K562 (cell line): Measurements from ENCODE around the gene HAUS5. TPM values are rescaled to one million over a fixed set of nuclear protein-coding genes. Genes with fewer than 3 reads are reported as not detected.

ENCODE experiments used
- ATAC-seq: fragments of 200-7000 bp; cut with Tn5 transposase; 3 replicates; pipeline ENCODE4 v1.9.1; 2020; ENCODE audit warnings: moderate library complexity
- BruUV-seq: library from RNA; stranded (reverse); fragments of 400-500 nt; replicated peaks from 2 replicates; lab custom pipeline; 2021; lab: Mats Ljungman, UMichigan
- CTCF ChIA-PET: fragments of 300-600 bp; formaldehyde crosslinking; extraction: SDS; loops from one replicate; lab custom pipeline; 2021; ENCODE audit warnings: low intra/inter-chr PET ratio; lab: Yijun Ruan, JAX
- POLR2A ChIA-PET: fragments of 300-600, 350-650 bp; sonication (Branson Sonifier 250); formaldehyde crosslinking; extraction: SDS; loops from one replicate; lab custom pipeline; 2021; ENCODE audit warnings: antibody characterized with exemption, inconsistent platforms; lab: Yijun Ruan, JAX
- DNase-seq, 4 experiments: peaks; one replicate each; pipeline versions ENCODE4 v3.0.0 to v3.0.0-alpha.2; 2011 to 2018; ENCODE audit warnings: low spot score in 3 of 4, mixed read lengths in 3 of 4; ENCODE audit errors: extremely low read depth in 1 of 4
- FAIRE-seq: peaks from 2 replicates; lab custom pipeline; 2011; peaks lifted over from hg19 to GRCh38; lab: Jason Lieb, UNC
- H2AFZ ChIP-seq: 2 replicates; pipeline ENCODE4 v1.6.0; 2011; ENCODE audit warnings: low read depth, low read length, control low read depth, inconsistent platforms
- H3K27ac ChIP-seq: fragments of 200-600 bp; 3 replicates; pipeline ENCODE4 v1.8.0; 2011; ENCODE audit warnings: low read depth, mild to moderate bottlenecking, control low read depth, inconsistent platforms, low read length, moderate library complexity, mixed read lengths; ENCODE audit errors: extremely low read depth
- H3K27me3 ChIP-seq, 2 experiments: fragments of 300-600 bp in 1 of 2; 2 replicates in 1 of 2; 3 replicates in 1 of 2; pipeline versions ENCODE4 v1.6.0 to v1.8.0; 2011; ENCODE audit warnings: inconsistent platforms in 2 of 2, low read length in 2 of 2, mild to moderate bottlenecking in 1 of 2, mixed read lengths in 1 of 2, moderate library complexity in 1 of 2; ENCODE audit not compliant: control insufficient read depth in 2 of 2, insufficient read depth in 2 of 2
- H3K36me3 ChIP-seq: fragments of 300-600 bp; 3 replicates; pipeline ENCODE4 v1.8.0; 2011; ENCODE audit warnings: mild to moderate bottlenecking, low read length, inconsistent platforms; ENCODE audit not compliant: control insufficient read depth, insufficient read depth
- H3K4me1 ChIP-seq, 2 experiments: fragments of 200-600 bp in 1 of 2; replicated peaks in 1 of 2; 2 replicates in 1 of 2; 3 replicates in 1 of 2; pipeline versions ENCODE4 v1.5.1 to v1.8.0; 2011; ENCODE audit warnings: inconsistent platforms in 2 of 2, low read length in 2 of 2, mild to moderate bottlenecking in 1 of 2, mixed read lengths in 1 of 2, moderate library complexity in 1 of 2; ENCODE audit not compliant: control insufficient read depth in 2 of 2, insufficient read depth in 2 of 2
- H3K4me2 ChIP-seq: 2 replicates; pipeline ENCODE4 v1.6.1; 2011; ENCODE audit warnings: low read length, control low read depth, inconsistent platforms, mixed read lengths; ENCODE audit not compliant: insufficient read depth
- H3K4me3 ChIP-seq: fragments of 200-600 bp; sonication (generic), shearing (Covaris generic); 2 replicates; pipeline ENCODE4 v1.5.1; 2016; ENCODE audit warnings: control low read depth, inconsistent platforms
- H3K79me2 ChIP-seq: fragments of 200-600 bp; 3 replicates; pipeline ENCODE4 v1.8.0; 2011; ENCODE audit warnings: low read length, inconsistent platforms; ENCODE audit not compliant: control insufficient read depth, insufficient read depth
- H3K9ac ChIP-seq, 2 experiments: 2 replicates each; pipeline versions ENCODE4 v1.6.0 to v1.6.1; 2011; ENCODE audit warnings: low read depth in 2 of 2, low read length in 2 of 2, control low read depth in 1 of 2, inconsistent platforms in 1 of 2, mild to moderate bottlenecking in 1 of 2, mixed read lengths in 1 of 2; ENCODE audit not compliant: insufficient read depth in 1 of 2
- H3K9me1 ChIP-seq: one replicate; pipeline ENCODE4 v1.6.0; 2011; ENCODE audit warnings: inconsistent platforms, mild to moderate bottlenecking, low read length, moderate library complexity; ENCODE audit not compliant: control insufficient read depth, insufficient read depth
- H3K9me3 ChIP-seq: replicated peaks from 2 replicates; pipeline ENCODE4 v1.5.1; 2011; ENCODE audit warnings: low read depth, low read length, inconsistent platforms; ENCODE audit not compliant: control insufficient read depth, insufficient read depth
- H4K20me1 ChIP-seq: replicated peaks from 2 replicates; pipeline ENCODE4 v1.6.1; 2011; ENCODE audit warnings: low read length, inconsistent platforms, mixed read lengths; ENCODE audit not compliant: control insufficient read depth, insufficient read depth
- BHLHE40 ChIP-seq: IDR thresholded peaks from 2 replicates; pipeline ENCODE4 v1.6.1; 2011; ENCODE audit warnings: low read length, improper control_type of control experiment
- CBX3 ChIP-seq, 2 experiments: IDR thresholded peaks; 1 replicate in 1 of 2; 2 replicates in 1 of 2; pipeline ENCODE4 v1.6.1; 2012; ENCODE audit warnings: inconsistent platforms in 2 of 2, low read length in 2 of 2, borderline replicate concordance in 1 of 2, control low read depth in 1 of 2
- FOS ChIP-seq: IDR thresholded peaks from 3 replicates; pipeline ENCODE4 v1.6.1; 2011; ENCODE audit not compliant: insufficient read length; ENCODE audit errors: extremely low read depth
- KDM2B ChIP-seq: fragments of 250-450 bp; sonication (Bioruptor Pico); IDR thresholded peaks from 2 replicates; pipeline ENCODE4 v1.8.0; 2021; ENCODE audit warnings: mild to moderate bottlenecking, moderate library complexity
- L3MBTL2 ChIP-seq: fragments of 450-650 bp; IDR thresholded peaks from 2 replicates; pipeline ENCODE4 v1.6.1; 2016; ENCODE audit warnings: mild to moderate bottlenecking, moderate library complexity
- MAFK ChIP-seq: IDR thresholded peaks from 2 replicates; pipeline ENCODE4 v1.6.1; 2011; ENCODE audit warnings: low read length, improper control_type of control experiment
- POLR2AphosphoS2 ChIP-seq: IDR thresholded peaks from 2 replicates; pipeline ENCODE4 v1.6.1; 2012; ENCODE audit warnings: low read length, improper control_type of control experiment
- POLR2H ChIP-seq: IDR thresholded peaks from 2 replicates; pipeline ENCODE4 v1.6.1; 2016; ENCODE audit warnings: missing genetic modification characterization, low read depth, mild to moderate bottlenecking, control low read depth, missing compliant biosample characterization, moderate library complexity
- RBFOX2 ChIP-seq: fragments of 200-400 bp; formaldehyde crosslinking; IDR thresholded peaks from 2 replicates; pipeline ENCODE4 v1.6.1; 2017; ENCODE audit warnings: low read depth, mild to moderate bottlenecking, low read length, moderate library complexity
- SRSF1 ChIP-seq: fragments of 200-400 bp; formaldehyde crosslinking; IDR thresholded peaks from 2 replicates; pipeline ENCODE4 v1.6.1; 2017; ENCODE audit warnings: mild to moderate bottlenecking, low read depth, low read length, moderate library complexity
- SUPT5H ChIP-seq: fragments of 450-650 bp; IDR thresholded peaks from 2 replicates; pipeline ENCODE4 v1.6.1; 2016
- ZFP30 ChIP-seq: fragments of 250-450 bp; sonication (Bioruptor Pico); IDR thresholded peaks from 2 replicates; pipeline ENCODE4 v1.8.0; 2022; ENCODE audit warnings: moderate library complexity, mild to moderate bottlenecking, inconsistent platforms, borderline replicate concordance
- ZNF12 ChIP-seq: sonication (generic); formaldehyde crosslinking; IDR thresholded peaks from 2 replicates; pipeline ENCODE4 v1.4.0; 2020; ENCODE audit warnings: mild to moderate bottlenecking, missing genetic modification reagents
- ZNF384 ChIP-seq: IDR thresholded peaks from 2 replicates; pipeline ENCODE4 v1.6.1; 2012; ENCODE audit warnings: low read depth, low read length, improper control_type of control experiment
- ZNF589 ChIP-seq: fragments of 200-800 bp; sonication (Bioruptor generic); IDR thresholded peaks from 2 replicates; pipeline ENCODE4 v1.6.1; 2016; ENCODE audit warnings: low read depth, missing genetic modification characterization, missing compliant biosample characterization
- WGBS: fragments of 100-300 bp; shearing (Covaris generic); methylation state at CpG from one replicate; pipeline ENCODE4 v1.1.6; 2016; ENCODE audit warnings: low coverage, mixed read lengths; ENCODE audit not compliant: insufficient coverage; ENCODE audit errors: missing lambda C conversion rate; 5-methylcytosine and 5-hydroxymethylcytosine counted together
- in situ Hi-C: fragments of 300-500 bp; cut with MboI; formaldehyde crosslinking; loops from 4 replicates; pipeline ENCODE4 v1.15.0; 2018; ENCODE audit warnings: inconsistent platforms, mixed read lengths
- intact Hi-C: fragments of 100-400 bp; cut with micrococcal nuclease; formaldehyde crosslinking; loops from 2 replicates; pipeline ENCODE4 v1.14.2; 2022
- polyA plus RNA-seq, 8 experiments: library from polyadenylated mRNA; depleted of rRNA in 4 of 8; stranded (reverse) in 5 of 8; unstranded in 3 of 8; fragments of >200 nt; fragmentation: Nextera tagmentation in 2 of 8; fragmentation: Illumina TruSeq in 1 of 8; extraction: Ambion mirVana in 2 of 8; extraction: Trizol in 1 of 8; gene quantifications; 2 replicates each; pipeline versions ENCODE4 v1.2.1 to v1.2.3, GENCODE V29; 2011 to 2014; ENCODE audit warnings: inconsistent platforms in 1 of 8, missing spikeins in 1 of 8
- total RNA-seq, 7 experiments: library from RNA; depleted of rRNA in 6 of 7; stranded (reverse); fragments of >200 nt in 6 of 7; fragmentation: Illumina TruSeq in 2 of 7; extraction: Trizol in 2 of 7; gene quantifications; 2 replicates each; pipeline versions ENCODE4 v1.2.1 to v1.2.3, GENCODE V29; 2011 to 2021; ENCODE audit warnings: low replicate concordance in 1 of 7
- TF ChIP-seq, protein P1 (sequence below): fragments of 450-650 bp; IDR thresholded peaks from 2 replicates; pipeline ENCODE4 v1.6.1; 2014; ENCODE audit warnings: low read depth, mild to moderate bottlenecking, moderate library complexity, borderline replicate concordance
- TF ChIP-seq, protein P2 (sequence below), 2 experiments: IDR thresholded peaks; 2 replicates each; pipeline ENCODE4 v1.6.1; 2012; ENCODE audit warnings: improper control_type of control experiment in 2 of 2, low read depth in 2 of 2, low read length in 2 of 2, borderline replicate concordance in 1 of 2

HAUS5 gene
- total and polyA plus RNA-seq, 9 of the 15 experiments (the other 6 are each of a cell fraction or from before 2014, with no cell fraction given): 3.5 to 41.3 (median 14.2) TPM

DNA sequence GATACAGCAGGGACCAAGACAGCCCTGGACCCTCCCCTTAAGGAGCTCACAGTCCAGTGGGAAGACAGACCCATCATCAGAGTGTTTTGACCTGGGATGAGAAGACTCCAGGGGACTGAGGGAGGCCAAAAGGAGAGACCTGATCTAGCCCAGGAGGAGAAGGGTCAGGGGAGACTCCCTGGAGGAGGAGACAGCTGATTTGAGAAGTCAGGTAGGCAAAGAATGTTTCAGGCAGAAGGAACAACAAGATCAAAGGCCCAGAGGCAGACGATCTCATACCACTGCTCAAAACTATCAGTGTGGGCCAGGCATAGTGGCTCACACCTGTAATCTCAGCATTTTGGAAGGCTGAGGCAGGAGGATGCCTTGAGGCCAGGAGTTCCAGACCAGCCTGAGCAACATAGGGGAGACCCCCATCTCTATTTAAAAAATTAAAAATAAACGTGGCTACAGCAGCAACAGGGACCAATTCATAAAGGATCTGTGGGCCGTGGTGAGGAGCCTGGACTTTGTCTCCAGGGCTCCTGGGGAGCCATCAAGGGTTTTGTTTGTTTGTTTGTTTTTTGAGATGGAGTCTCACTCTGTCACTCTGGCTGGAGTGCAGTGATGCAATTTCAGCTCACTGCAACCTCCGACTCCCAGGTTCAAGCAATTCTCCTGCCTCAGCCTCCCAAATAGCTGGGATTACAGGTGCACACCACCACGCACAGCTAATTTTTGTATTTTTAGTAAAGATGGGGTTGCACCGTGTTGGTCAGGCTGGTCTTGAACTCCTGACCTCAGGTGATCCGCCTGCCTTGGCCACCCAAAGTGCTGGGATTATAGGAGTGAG, 33.4 kb downstream of the HAUS5 start:
- no peaks in the 10 kb centered on the region for H3K9me3 ChIP-seq
- peaks cover 34 to 61% of the 10 kb centered on the region in 2 experiments for H3K4me1 ChIP-seq
- no peak overlapping the region for H3K4me3 ChIP-seq
- intact Hi-C loops (loop anchor here (10.0 kb wide), 1 partner anchor 99 kb away; the partner anchor contains the start of genes IGFLR1, LIN37, PSENEN and U2AF1L4), in situ Hi-C loops (no loop called here)
- peak overlapping the region; percentile 85 for H3K4me2 ChIP-seq
- no TSS peak for BruUV-seq
- 0 out of 2 replicates have a peak, but pooled peaks cover 4% of the 10 kb centered on the region for H4K20me1 ChIP-seq
- H3K36me3 ChIP-seq: peaks cover 18% of the 10 kb centered on the region; the same call in 2 of the 3 replicates
- WGBS: 57% methylated on average over 7 of the region's 7 CpGs
- peaks cover 28% of the 10 kb centered on the region for H3K79me2 ChIP-seq
- H3K27me3 ChIP-seq: no peaks in the 10 kb centered on the region
- 0 out of 3 replicates have a peak overlapping the region, but pooled peaks have one; percentile 6 for H3K27ac ChIP-seq
- H3K9ac ChIP-seq: peak overlapping the region in 1 of 2 experiments; percentile 89; a peak in 1 of 4 replicates
- ATAC-seq: no peak
- DNase-seq: no peak
- ChIA-PET CTCF (no interaction called here), POLR2A (interaction anchor here (0.6 to 3.6 kb wide), 2 partner anchors 8 to 11 kb away, joined by 3 to 14 read pairs; no protein-coding TSS in a partner anchor)
- H3K9me1 ChIP-seq: no peaks in the 10 kb centered on the region
- FAIRE-seq: no peak
- peak overlapping the region; percentile 92 for H2AFZ ChIP-seq
- TF ChIP-seq ZNF384 (no peak), ZNF589 (CRISPR knock-in tag) (no peak), L3MBTL2 (no peak), ZFP30 (no peak), BHLHE40 (no peak), POLR2H (tag) (no peak), FOS (no peak), ZNF12 (no peak), SRSF1 (no peak), KDM2B (CRISPR knock-in tag) (no peak), RBFOX2 (no peak), POLR2AphosphoS2 (no peak), SUPT5H (no peak), MAFK (no peak), CBX3 (IDR thresholded peaks at IDR 0.05; ENCODE audit: borderline replicate concordance in 1 of 2, low read length in 2 of 2) (no peak)
- TF ChIP-seq, protein P1, sequence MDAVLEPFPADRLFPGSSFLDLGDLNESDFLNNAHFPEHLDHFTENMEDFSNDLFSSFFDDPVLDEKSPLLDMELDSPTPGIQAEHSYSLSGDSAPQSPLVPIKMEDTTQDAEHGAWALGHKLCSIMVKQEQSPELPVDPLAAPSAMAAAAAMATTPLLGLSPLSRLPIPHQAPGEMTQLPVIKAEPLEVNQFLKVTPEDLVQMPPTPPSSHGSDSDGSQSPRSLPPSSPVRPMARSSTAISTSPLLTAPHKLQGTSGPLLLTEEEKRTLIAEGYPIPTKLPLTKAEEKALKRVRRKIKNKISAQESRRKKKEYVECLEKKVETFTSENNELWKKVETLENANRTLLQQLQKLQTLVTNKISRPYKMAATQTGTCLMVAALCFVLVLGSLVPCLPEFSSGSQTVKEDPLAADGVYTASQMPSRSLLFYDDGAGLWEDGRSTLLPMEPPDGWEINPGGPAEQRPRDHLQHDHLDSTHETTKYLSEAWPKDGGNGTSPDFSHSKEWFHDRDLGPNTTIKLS: no peak
- TF ChIP-seq, protein P2, sequence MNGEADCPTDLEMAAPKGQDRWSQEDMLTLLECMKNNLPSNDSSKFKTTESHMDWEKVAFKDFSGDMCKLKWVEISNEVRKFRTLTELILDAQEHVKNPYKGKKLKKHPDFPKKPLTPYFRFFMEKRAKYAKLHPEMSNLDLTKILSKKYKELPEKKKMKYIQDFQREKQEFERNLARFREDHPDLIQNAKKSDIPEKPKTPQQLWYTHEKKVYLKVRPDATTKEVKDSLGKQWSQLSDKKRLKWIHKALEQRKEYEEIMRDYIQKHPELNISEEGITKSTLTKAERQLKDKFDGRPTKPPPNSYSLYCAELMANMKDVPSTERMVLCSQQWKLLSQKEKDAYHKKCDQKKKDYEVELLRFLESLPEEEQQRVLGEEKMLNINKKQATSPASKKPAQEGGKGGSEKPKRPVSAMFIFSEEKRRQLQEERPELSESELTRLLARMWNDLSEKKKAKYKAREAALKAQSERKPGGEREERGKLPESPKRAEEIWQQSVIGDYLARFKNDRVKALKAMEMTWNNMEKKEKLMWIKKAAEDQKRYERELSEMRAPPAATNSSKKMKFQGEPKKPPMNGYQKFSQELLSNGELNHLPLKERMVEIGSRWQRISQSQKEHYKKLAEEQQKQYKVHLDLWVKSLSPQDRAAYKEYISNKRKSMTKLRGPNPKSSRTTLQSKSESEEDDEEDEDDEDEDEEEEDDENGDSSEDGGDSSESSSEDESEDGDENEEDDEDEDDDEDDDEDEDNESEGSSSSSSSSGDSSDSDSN (IDR thresholded peaks at IDR 0.05; ENCODE audit: borderline replicate concordance in 1 of 2, low read depth in 2 of 2, low read length in 2 of 2): no peak
- TF ChIP-seq, all 486 proteins: peak for 0
